Activated CD8-positive, alpha-beta memory T cell treated with anti-CD3 and anti-CD28 coated beads, Interleukin-2, amount 50 U/mL, for 4 hours (primary cell): ENCODE measurements around the gene DNAJB7.
"Not testable (repeated sequence)": the region's sequence is repeated elsewhere in the genome, so short reads cannot be mapped to it uniquely, and the experiment has no call there.

Experiments
- DNase-seq: peaks from one replicate; pipeline ENCODE4 v3.0.0-alpha.2; 2020

The DNAJB7 gene

DNA sequence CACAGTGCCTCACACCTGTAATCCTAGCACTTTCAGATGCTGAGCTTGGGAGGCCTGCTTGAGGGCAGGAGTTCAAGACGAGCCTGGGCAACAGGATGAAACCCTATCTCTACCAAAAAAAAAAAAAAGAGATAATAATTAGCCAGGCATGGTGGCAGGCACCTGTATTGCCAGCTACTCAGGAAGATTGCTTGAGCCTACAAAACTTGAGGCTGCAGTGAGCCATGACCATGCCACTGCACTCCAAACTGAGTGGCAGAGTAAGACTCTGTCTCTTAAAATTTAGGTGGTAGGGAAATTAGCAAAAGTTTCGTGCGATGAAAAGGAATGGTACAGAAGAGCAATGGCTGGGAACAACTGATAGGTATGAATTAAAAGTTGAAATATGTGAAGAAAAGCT is 23.4 kb downstream of the DNAJB7 start:
- no peak for DNase-seq

- DNase-seq, result no peak
Measured at GRCh38 chr22:40834619-40835018, 27.3 kb downstream of the DNAJB7 start.

- DNase-seq, result no peak
Measured at GRCh38 chr22:40829131-40829530, 32.8 kb downstream of the DNAJB7 start.

GRCh38 chr22:40826984-40827741 is 34.8 kb downstream of the DNAJB7 start:
- no peak for DNase-seq

DNA sequence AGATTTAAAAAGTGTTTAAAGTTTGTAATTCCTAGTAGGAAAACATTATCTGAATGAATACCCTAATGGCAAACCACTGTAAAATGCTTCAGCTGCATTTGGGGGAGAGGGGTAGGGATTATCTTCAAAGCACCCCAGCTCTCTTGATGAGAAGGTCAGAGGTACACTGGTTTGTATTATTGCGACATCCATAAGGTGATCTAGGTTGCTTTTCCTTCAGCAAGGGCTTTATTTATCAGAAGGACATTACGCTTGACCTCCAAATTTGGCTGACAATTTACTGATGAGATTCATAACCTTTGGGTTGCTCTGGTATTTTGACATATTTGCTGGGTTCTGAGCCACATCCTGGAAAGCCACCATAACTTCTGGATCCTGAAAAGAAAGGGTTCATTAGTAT is 35.6 kb downstream of the DNAJB7 start:
- DNase-seq, result not testable (repeated sequence)

- DNase-seq, result no peak
Measured at GRCh38 chr22:40823426-40823825, 38.5 kb downstream of the DNAJB7 start.

GRCh38 chr22:40819599-40820140 is 42.2 kb downstream of the DNAJB7 start:
- DNase-seq, result no peak

GRCh38 chr22:40818747-40819598 is 42.9 kb downstream of the DNAJB7 start, which contains the start of gene SLC25A17:
Gene SLC25A17 (minus strand): TSS chr22:40819346. CDS start chr22:40819248, 98 bp downstream.
- DNase-seq, result peak; percentile 89

DNA sequence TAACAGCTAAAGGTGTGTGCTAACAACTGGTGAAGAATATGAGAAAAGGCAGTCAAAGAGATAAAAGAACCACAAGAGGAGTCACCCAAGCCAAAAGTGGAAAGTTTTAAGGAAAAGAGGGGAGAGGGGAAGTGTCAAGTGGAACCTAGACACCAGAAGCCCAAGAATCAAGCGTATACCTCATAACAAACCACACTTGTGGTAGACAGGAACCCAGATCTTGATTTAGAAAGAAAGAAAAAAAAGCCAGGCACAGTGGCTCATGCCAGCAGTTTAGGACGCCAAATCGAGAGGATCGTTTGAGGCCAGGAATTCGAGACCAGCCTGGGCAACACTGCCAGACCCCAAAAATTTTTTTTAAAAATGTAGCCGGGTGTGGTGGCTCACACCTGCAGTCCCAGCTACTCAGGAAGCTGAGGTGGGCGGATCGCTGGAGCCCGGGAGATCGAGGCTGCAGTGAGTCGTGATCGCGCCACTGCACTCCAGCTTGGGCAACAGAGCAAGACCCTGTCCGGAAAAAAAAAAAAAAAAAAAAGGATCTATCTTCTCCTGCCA is 43.6 kb downstream of the DNAJB7 start:
- DNase-seq, result no peak

- no peak for DNase-seq
Measured at GRCh38 chr22:40817737-40818136, 44.2 kb downstream of the DNAJB7 start.

DNA sequence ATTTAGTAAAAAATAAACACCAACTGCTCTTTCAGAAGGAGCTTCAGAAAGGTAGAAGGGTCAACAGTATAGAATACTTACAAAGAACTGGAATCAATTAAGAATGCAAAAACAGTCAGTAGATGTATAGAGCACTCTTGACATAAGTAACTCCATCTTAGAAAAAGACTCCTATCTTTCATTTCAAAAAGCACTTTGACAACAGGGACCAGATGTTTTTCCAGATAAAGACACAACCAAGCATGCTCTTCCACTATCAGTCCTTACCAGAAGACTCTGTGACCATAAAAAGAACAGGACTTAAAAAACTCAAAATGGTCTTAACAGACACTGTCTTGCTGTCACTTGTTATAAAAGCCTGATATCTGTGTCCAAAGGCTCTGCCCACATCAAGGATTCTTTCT is 48.0 kb downstream of the DNAJB7 start:
- no peak for DNase-seq
